Stimulated activated CD8-positive, alpha-beta memory T cell treated with anti-CD3 and anti-CD28 coated beads, Interleukin-15, amount 100 ng/mL, for 24 hours (primary cell): ENCODE measurements around the gene BCAS3.
"Not testable (repeated sequence)": the region's sequence is repeated elsewhere in the genome, so short reads cannot be mapped to it uniquely, and the experiment has no call there.

Experiments
- DNase-seq: peaks from one replicate; pipeline ENCODE4 v3.0.0-alpha.2; 2020; ENCODE audit warnings: low read depth

Gene BCAS3

GRCh38 chr17:61230461-61230860 is 552.8 kb downstream of the BCAS3 start:
- no peak for DNase-seq

DNA sequence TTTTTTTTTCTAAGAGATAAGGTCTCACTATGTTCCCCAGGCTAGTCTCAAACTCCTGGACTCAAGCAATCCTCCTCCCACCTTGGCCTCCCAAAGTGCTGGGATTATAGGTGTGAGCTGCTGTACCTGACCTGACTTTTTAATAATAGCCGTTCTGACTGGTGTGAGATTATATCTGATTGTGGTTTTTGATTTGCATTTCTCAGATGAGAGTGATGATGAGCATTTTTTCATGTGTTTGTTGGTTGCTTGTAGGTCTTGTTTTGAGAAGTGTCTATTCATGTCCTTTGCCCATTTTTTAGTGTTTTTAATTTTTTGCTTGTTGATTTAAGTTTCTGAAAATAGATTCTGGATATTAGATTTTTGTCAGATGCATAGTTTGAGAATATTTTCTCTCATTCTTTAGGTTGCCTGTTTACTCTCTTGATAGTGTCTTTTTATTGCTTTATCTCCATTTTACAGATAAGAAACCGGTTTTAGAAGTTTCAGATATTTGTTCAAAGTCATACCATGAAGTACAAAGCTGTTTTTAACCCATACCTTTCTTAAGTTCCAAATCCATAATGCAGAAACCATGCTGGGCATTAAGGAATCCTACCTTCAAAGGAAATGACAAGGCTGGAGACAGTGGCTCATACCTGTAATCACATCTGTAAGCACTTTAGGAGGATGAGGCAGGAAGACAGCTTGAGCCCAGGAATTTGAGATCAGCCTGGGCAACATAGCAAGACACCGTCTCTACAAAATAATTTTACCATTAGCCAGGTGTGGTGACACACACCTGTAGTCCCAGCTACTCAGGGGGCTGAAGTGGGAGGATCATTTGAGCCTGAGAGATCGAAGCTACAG is 553.5 kb downstream of the BCAS3 start:
- no peak for DNase-seq

GRCh38 chr17:61232871-61233270 is 555.2 kb downstream of the BCAS3 start:
- no peak for DNase-seq

- DNase-seq: no peak
Measured at GRCh38 chr17:61233991-61234750, 556.5 kb downstream of the BCAS3 start.

DNA sequence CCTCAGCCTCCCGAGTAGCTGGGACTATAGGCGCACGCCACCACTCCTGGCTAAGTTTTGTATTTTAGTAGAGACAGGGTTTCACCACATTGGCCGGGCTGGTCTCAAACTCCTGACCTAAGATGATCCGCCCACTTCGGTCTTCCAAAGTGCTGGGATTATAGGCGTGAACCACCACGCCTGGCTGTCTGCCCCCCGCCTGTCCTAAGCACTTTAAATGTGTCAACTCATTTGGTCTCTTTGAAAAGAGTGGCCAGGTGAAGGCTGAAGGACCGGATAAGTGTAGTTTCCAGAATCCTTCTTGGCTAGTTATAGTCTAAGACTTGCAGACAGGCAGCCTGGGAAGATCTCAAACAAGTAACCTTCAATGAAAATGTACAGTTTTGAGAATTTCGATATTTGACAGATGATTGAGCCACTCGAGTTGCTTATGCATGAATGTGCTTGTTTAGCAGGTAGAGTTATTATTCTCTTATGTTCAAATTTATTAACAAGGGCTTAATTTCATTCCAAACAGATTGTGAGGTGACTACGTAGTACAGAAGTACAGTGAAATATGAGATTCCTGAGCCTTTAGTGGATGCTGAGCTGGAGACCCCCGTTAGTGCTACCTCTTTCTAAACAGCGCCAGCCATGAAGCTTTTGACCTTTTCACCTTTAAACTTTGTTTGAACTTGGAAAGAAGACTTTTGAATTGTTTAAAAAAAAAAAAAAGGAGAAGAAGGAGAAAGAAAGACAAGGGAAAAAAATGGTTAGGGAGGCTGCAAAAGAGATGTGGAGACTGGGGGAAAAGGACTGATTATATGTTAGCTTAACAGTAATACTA is 557.6 kb downstream of the BCAS3 start:
- no peak for DNase-seq

- no peak for DNase-seq
Measured at GRCh38 chr17:61235827-61236197, 558.2 kb downstream of the BCAS3 start.

DNA sequence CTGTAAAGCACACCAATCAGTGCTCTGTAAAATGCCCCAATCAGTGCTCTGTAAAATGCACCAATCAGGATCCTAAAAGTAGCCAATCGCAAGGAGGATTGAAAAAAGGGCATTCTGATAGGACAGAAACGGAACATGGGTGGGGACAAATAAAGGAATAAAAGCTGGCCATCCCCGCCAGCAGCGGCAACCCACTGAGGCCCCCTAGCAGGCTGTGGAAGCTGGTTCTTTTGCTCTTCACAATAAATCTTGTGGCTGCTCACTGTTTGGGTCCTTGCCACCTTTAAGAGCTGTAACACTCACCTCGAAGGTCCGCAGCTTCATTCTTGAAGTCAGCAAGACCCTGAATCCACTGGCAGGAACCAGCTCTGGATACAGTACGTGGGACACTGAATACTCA is 559.6 kb downstream of the BCAS3 start:
- no peak for DNase-seq

GRCh38 chr17:61238455-61238933 is 560.8 kb downstream of the BCAS3 start:
- no peak for DNase-seq

GRCh38 chr17:61239327-61239726 is 561.7 kb downstream of the BCAS3 start:
- no peak for DNase-seq

DNA sequence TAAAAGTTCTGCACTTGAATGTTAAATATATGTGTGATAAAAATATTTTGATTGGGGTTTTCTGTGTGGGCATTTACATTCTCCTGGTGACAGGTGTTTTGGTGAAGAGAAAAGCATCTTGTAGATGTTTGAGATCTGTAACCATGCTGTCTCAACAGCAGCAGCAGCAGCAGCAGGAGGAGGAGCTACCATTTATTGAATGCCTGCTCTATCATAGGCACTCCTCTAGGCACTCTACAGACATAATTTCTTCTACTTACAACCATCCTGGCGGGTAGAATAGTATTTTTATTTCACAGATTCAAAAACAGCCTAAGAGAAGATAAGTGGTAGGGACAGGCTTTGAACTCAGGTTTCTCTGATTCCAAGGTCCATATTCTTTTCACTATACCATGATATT is 562.3 kb downstream of the BCAS3 start:
- DNase-seq: no peak

DNA sequence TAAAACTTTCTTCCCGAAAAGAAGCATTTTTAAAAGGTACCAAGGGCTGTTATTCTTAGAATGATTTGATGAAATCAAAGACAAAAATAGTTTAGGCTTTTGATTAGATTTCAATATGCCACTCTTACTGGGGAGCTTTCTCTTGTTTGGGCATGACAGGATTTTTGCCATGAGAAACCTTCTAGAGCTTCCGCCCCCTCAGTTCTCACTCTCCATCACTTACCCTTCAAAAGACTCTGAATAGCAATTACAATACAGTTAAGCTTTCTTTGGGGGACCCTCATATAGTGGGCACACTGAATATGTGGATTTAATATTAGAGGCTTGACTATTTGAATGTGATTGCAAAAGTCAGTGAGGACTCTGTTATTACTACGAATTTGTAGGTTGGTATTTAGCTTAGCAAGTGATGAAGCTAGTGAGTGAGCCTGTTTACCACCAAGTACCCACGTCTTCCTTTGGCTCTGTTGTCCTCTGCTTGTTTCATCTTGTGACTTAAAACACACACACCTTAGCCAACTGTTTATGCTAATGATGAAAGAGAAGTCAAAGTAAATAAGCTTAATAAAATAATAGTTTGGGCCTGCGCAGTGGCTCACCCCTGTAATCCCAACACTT is 563.3 kb downstream of the BCAS3 start:
- DNase-seq: no peak

- not testable (repeated sequence) for DNase-seq
Measured at GRCh38 chr17:61244988-61245387, 567.3 kb downstream of the BCAS3 start.

- no peak for DNase-seq
Measured at GRCh38 chr17:61245706-61246135, 568.1 kb downstream of the BCAS3 start.

DNA sequence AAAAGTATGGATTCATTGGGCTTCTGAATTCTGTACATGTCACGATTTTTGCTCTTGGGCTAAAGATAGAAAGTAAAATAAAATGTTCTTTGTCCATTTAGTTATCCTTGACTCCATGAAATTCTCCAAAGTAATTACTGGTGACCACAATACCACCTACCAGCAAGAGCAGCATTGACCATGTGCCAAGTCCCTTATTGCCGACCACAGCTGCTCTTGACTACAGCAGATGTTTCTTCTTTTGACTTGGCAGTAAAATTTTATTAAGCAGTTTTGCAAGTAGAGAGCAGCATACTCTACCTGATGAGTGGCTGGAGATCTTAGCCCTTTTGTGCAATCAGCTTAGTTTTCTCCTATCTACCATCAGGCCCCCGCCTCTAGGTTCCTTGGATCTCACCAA is 569.8 kb downstream of the BCAS3 start:
- no peak for DNase-seq

- no peak for DNase-seq
Measured at GRCh38 chr17:61248399-61248798, 570.7 kb downstream of the BCAS3 start.

DNA sequence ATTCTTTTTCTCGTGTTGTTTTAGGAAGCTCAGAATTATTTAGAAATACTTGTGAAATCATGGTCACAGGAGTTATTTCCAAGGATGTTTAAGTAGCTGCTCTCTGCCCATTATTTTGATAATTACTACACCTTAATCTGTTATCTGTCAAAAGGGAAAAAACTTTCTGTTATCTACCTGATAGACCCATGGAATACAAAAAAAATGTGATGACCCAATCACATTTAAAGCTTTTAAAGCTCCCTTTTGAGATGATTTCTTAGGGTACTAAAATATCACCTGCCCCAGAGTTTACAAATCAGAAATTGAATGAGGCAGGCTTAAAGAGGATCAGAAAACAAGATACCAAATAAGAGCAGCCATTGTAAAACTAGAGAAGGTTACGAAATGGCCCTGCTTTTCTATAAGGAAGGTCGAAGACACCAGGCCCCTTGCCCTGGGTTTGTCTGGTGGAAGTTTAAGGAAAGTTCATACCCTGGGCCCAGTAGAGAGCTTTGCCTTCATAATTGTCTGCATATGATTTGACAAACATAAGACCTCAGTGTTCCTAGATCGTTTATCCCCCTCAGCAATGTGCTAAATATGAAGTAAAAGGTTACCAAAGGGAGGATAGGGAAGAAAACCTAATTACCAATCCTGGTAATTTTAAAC is 572.1 kb downstream of the BCAS3 start:
- no peak for DNase-seq

- DNase-seq: no peak
Measured at GRCh38 chr17:61250335-61250890, 572.8 kb downstream of the BCAS3 start.

GRCh38 chr17:61251939-61252865 is 574.6 kb downstream of the BCAS3 start:
- DNase-seq: no peak

DNA sequence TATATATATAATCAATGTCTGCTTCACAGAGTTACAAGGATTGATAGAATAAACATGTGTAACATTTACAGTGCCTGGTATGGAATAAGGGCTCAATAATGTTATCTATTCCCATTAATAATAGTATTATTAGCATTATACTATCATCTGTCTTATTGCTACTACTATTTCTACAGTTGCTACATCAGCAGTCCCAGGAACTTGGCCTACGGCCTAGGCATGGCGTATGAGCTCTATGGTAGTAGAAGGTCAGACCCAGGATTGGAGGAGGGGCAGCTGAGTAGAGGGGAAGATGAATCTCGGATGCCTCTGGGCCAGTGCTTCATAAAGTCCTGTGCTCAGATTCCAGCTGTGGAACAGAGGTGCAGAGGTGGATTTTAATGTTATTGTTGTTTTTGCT is 575.7 kb downstream of the BCAS3 start:
- no peak for DNase-seq
